ENCODE results near the gene ADNP. TPM values are rescaled to one million over a fixed set of nuclear protein-coding genes. Genes with fewer than 3 reads are reported as not detected.
A peak's percentile ranks its signal among the peaks of the same experiment; 100 is the strongest.

Gene ADNP
- total and polyA plus RNA-seq, 2 of the 13 experiments (the other 11 are each of a cell fraction or from before 2014, with no cell fraction given), result 21.0 to 21.5 TPM

GRCh38 chr20:50958615-50959542, 27.6 kb upstream of the ADNP start, which contains the start of gene MOCS3 (continued):
- peak; percentile 96 for TF ChIP-seq ARID4A (CRISPR knock-in tag; IDR thresholded peaks at IDR 0.05; ENCODE audit: borderline replicate concordance)
- no peak for TF ChIP-seq PBX2 (CRISPR knock-in tag; IDR thresholded peaks at IDR 0.05)
- no peak for TF ChIP-seq ZNF816 (CRISPR knock-in tag; IDR thresholded peaks at IDR 0.05; ENCODE audit: borderline replicate concordance)
- peak; percentile 76; the same call in 1 of the 2 replicates for TF ChIP-seq MTF2 (CRISPR knock-in tag; IDR thresholded peaks at IDR 0.05; ENCODE audit: borderline replicate concordance)
- no peak for TF ChIP-seq ZNF878 (CRISPR knock-in tag; IDR thresholded peaks at IDR 0.05)
- TF ChIP-seq MZF1 (CRISPR knock-in tag; IDR thresholded peaks at IDR 0.05; ENCODE audit: borderline replicate concordance), result 0 out of 2 replicates have a peak, but pooled peaks have one; percentile 6
- no peak for TF ChIP-seq SNAPC5 (CRISPR knock-in tag; IDR thresholded peaks at IDR 0.05; ENCODE audit: borderline replicate concordance)
- no peak for TF ChIP-seq EP300 (IDR thresholded peaks at IDR 0.05; ENCODE audit: low read depth in 2 of 2, low read length in 2 of 2)
- peak; percentile 30; the same call in 1 of the 2 replicates for TF ChIP-seq EP300 (CRISPR knock-in tag; IDR thresholded peaks at IDR 0.05; ENCODE audit: borderline replicate concordance)
- peak; percentile 31; the same call in 1 of the 2 replicates for TF ChIP-seq ZSCAN22 (CRISPR knock-in tag; IDR thresholded peaks at IDR 0.05)
- TF ChIP-seq ZNF740 (CRISPR knock-in tag; IDR thresholded peaks at IDR 0.05), result 0 out of 2 replicates have a peak, but pooled peaks have one; percentile 24
- peak; percentile 95 for TF ChIP-seq NKX3-1 (CRISPR knock-in tag; IDR thresholded peaks at IDR 0.05)
- peak; percentile 53; the same call in 1 of the 2 replicates for TF ChIP-seq ZBTB3 (CRISPR knock-in tag; IDR thresholded peaks at IDR 0.05; ENCODE audit: borderline replicate concordance, low read depth)
- TF ChIP-seq SALL2 (CRISPR knock-in tag; IDR thresholded peaks at IDR 0.05), result no peak; the same call in 1 of the 2 replicates
- no peak for TF ChIP-seq GZF1 (CRISPR knock-in tag; IDR thresholded peaks at IDR 0.05)
- no peak for TF ChIP-seq NR1H2 (CRISPR knock-in tag; IDR thresholded peaks at IDR 0.05; ENCODE audit: borderline replicate concordance, low read depth)
- peak; percentile 47; the same call in 1 of the 2 replicates for TF ChIP-seq HDAC2 (CRISPR knock-in tag; IDR thresholded peaks at IDR 0.05)
- TF ChIP-seq ZSCAN29 (CRISPR knock-in tag; conservative IDR thresholded peaks at IDR 0.05), result no peak; the same call in 1 of the 2 replicates
- no peak for TF ChIP-seq TRIM24 (CRISPR knock-in tag; IDR thresholded peaks at IDR 0.05)
- no peak; the same call in 1 of the 2 replicates for TF ChIP-seq TOPORS (CRISPR knock-in tag; IDR thresholded peaks at IDR 0.05)
- TF ChIP-seq ZNF160 (CRISPR knock-in tag; IDR thresholded peaks at IDR 0.05), result no peak
- peak; percentile 46; the same call in 1 of the 2 replicates for TF ChIP-seq ZNF616 (CRISPR knock-in tag; IDR thresholded peaks at IDR 0.05; ENCODE audit: low read depth)
- no peak for TF ChIP-seq SMARCC2 (IDR thresholded peaks at IDR 0.05)
- TF ChIP-seq ZNF775 (CRISPR knock-in tag; IDR thresholded peaks at IDR 0.05; ENCODE audit: borderline replicate concordance), result 0 out of 2 replicates have a peak, but pooled peaks have one; percentile 10

All from HepG2 (cell line).